Measurements from ENCODE around the gene SLC25A23. TPM values are rescaled to one million over a fixed set of nuclear protein-coding genes. Genes with fewer than 3 reads are reported as not detected.
A peak's percentile ranks its signal among the peaks of the same experiment; 100 is the strongest.
"Not testable (repeated sequence)": the region's sequence is repeated elsewhere in the genome, so short reads cannot be mapped to it uniquely, and the experiment has no call there.

Gene SLC25A23
- 44.9 TPM for total RNA-seq
- long read RNA-seq, transcript SLC25A23-202 (10 exons, 3,425 nt) = major isoform, 10 of 56 reads
- long read RNA-seq, partial matches to known transcripts = 6 of 56 reads
- long read RNA-seq, other reads (novel, unspliced or antisense) = 39 of 56 reads

- H3K27ac ChIP-seq = peak within 1 kb of the TSS; percentile 87
- H3K4me1 ChIP-seq = peaks cover 17% of the 10 kb centered on the region
- H3K9me3 ChIP-seq = peaks cover 4% of the 10 kb centered on the region
- peak within 1 kb of the TSS; percentile 73 for H3K4me3 ChIP-seq
- TF ChIP-seq CTCF (IDR thresholded peaks at IDR 0.05) = no peak
- peaks cover 13% of the 10 kb centered on the region for H3K27me3 ChIP-seq (ENCODE audit: low read depth)
- intact Hi-C loops (cut with DNase I) = no loop called here
- peak; percentile 77 for DNase-seq
- H3K36me3 ChIP-seq = peaks cover 5% of the 10 kb centered on the region
- peak; percentile 76 to 77 for ATAC-seq
Measured at GRCh38 chr19:6459262-6460098, at the start of gene SLC25A23. Gene SLC25A23 (minus strand): TSS chr19:6459792. CDS start chr19:6459628, 164 bp downstream.

GRCh38 chr19:6508028-6508771 is 48.6 kb upstream of the SLC25A23 start:
- ATAC-seq; intact Hi-C loops (cut with DNase I); H3K4me3 ChIP-seq; H3K9me3 ChIP-seq; DNase-seq; H3K27me3 ChIP-seq (ENCODE audit: low read depth); H3K4me1 ChIP-seq; H3K27ac ChIP-seq; H3K36me3 ChIP-seq: not testable (repeated sequence)

GRCh38 chr19:6503407-6504201 is 44.0 kb upstream of the SLC25A23 start:
- ATAC-seq (no peak), DNase-seq (no peak)
- intact Hi-C loops (cut with DNase I) = no loop called here
- Histone ChIP-seq H3K27me3 (ENCODE audit: low read depth) (peaks cover 32% of the 10 kb centered on the region), H3K36me3 (no peaks in the 10 kb centered on the region), H3K9me3 (no peaks in the 10 kb centered on the region), H3K4me1 (peaks cover 11% of the 10 kb centered on the region), H3K4me3 (no peak overlapping the region), H3K27ac (no peak overlapping the region)
- TF ChIP-seq CTCF (IDR thresholded peaks at IDR 0.05) = no peak

GRCh38 chr19:6501740-6502648 is 42.4 kb upstream of the SLC25A23 start, which contains the start of gene TUBB4A:
Gene TUBB4A (minus strand): TSS chr19:6502309. CDS start chr19:6502212, 97 bp downstream.
- H3K9me3 ChIP-seq = no peaks in the 10 kb centered on the region
- H3K36me3 ChIP-seq = no peaks in the 10 kb centered on the region
- TF ChIP-seq CTCF (IDR thresholded peaks at IDR 0.05) = no peak
- intact Hi-C loops (cut with DNase I) = no loop called here
- peak within 1 kb of the TSS; percentile 50 for H3K4me3 ChIP-seq
- ATAC-seq = peak; percentile 29 to 43
- peaks cover 11% of the 10 kb centered on the region for H3K4me1 ChIP-seq
- DNase-seq = no peak
- no peak within 1 kb of the TSS for H3K27ac ChIP-seq
- peaks cover 32% of the 10 kb centered on the region for H3K27me3 ChIP-seq (ENCODE audit: low read depth)

Measured in lower lobe of right lung (tissue), 2 donors.